HS-5 (cell line): ENCODE results near the gene KRTAP10-6.
"Not testable (repeated sequence)": the region's sequence is repeated elsewhere in the genome, so short reads cannot be mapped to it uniquely, and the experiment has no call there.

Experiments used
- DNase-seq: peaks from one replicate; pipeline ENCODE4 v3.0.0-alpha.2; 2012; ENCODE audit warnings: low read depth

KRTAP10-6 gene

GRCh38 chr21:44557491-44558328 is 34.6 kb downstream of the KRTAP10-6 start:
- DNase-seq, result no peak

- DNase-seq, result no peak
Measured at GRCh38 chr21:44556879-44557278, 35.4 kb downstream of the KRTAP10-6 start.

- no peak for DNase-seq
Measured at GRCh38 chr21:44555200-44555875, 37.0 kb downstream of the KRTAP10-6 start.

- DNase-seq, result no peak
Measured at GRCh38 chr21:44552681-44553080, 39.6 kb downstream of the KRTAP10-6 start.

GRCh38 chr21:44552136-44552535 is 40.2 kb downstream of the KRTAP10-6 start:
- DNase-seq, result no peak

GRCh38 chr21:44551340-44551961 is 40.9 kb downstream of the KRTAP10-6 start, which contains the start of gene KRTAP10-2:
KRTAP10-2 (minus strand) TSS chr21:44551505; CDS start chr21:44551458, 47 bp downstream.
- DNase-seq, result no peak

- no peak for DNase-seq
Measured at GRCh38 chr21:44550807-44551206, 41.5 kb downstream of the KRTAP10-6 start.

GRCh38 chr21:44550285-44550684 is 42.0 kb downstream of the KRTAP10-6 start:
- DNase-seq, result not testable (repeated sequence)

GRCh38 chr21:44549525-44550211 is 42.6 kb downstream of the KRTAP10-6 start:
- DNase-seq, result no peak

- DNase-seq, result no peak
Measured at GRCh38 chr21:44548922-44549321, 43.4 kb downstream of the KRTAP10-6 start.

- DNase-seq, result no peak
Measured at GRCh38 chr21:44548381-44548780, 43.9 kb downstream of the KRTAP10-6 start.

- DNase-seq, result no peak
Measured at GRCh38 chr21:44547656-44548331, 44.5 kb downstream of the KRTAP10-6 start.

GRCh38 chr21:44544566-44544965 is 47.7 kb downstream of the KRTAP10-6 start:
- no peak for DNase-seq

GRCh38 chr21:44542716-44543115 is 49.6 kb downstream of the KRTAP10-6 start:
- no peak for DNase-seq
